Osteocyte (in vitro differentiated cells): ENCODE data around the gene ACLY. TPM values are rescaled to one million over a fixed set of nuclear protein-coding genes. Genes with fewer than 3 reads are reported as not detected.

Experiments
- DNase-seq: peaks from one replicate; pipeline ENCODE4 v3.0.0; 2021; ENCODE audit warnings: mixed read lengths; ENCODE audit not compliant: unreplicated experiment; ENCODE audit errors: extremely low spot score
- H3K27ac Mint-ChIP-seq: one replicate; pipeline ENCODE4 v1.8.0; 2021; ENCODE audit warnings: mild to moderate bottlenecking, mixed read lengths; ENCODE audit not compliant: unreplicated experiment
- H3K27me3 Mint-ChIP-seq: one replicate; pipeline ENCODE4 v1.8.0; 2021; ENCODE audit warnings: mixed read lengths; ENCODE audit not compliant: unreplicated experiment
- H3K36me3 Mint-ChIP-seq: one replicate; pipeline ENCODE4 v1.8.0; 2021; ENCODE audit warnings: mixed read lengths; ENCODE audit not compliant: unreplicated experiment
- H3K4me1 Mint-ChIP-seq: one replicate; pipeline ENCODE4 v1.8.0; 2021; ENCODE audit warnings: mixed read lengths; ENCODE audit not compliant: unreplicated experiment
- H3K4me3 Mint-ChIP-seq: one replicate; pipeline ENCODE4 v1.8.0; 2021; ENCODE audit warnings: mild to moderate bottlenecking, moderate library complexity, mixed read lengths; ENCODE audit not compliant: unreplicated experiment
- H3K9me3 Mint-ChIP-seq: one replicate; pipeline ENCODE4 v1.8.0; 2021; ENCODE audit warnings: mixed read lengths; ENCODE audit not compliant: unreplicated experiment
- CTCF ChIP-seq: fragments of 200-600 bp; sonication (generic); IDR thresholded peaks from 2 replicates; pipeline ENCODE4 v1.5.0; 2021; ENCODE audit warnings: antibody characterized with exemption, mild to moderate bottlenecking, moderate library complexity
- total RNA-seq: library from RNA; stranded (reverse); gene quantifications from 2 replicates; pipeline ENCODE4 v1.2.1, GENCODE V29; 2021

The ACLY gene
- total RNA-seq, 1 donor from 2014 or later: 141 TPM

GRCh38 chr17:41824086-41824485 is 94.7 kb downstream of the ACLY start:
- Mint-ChIP-seq H3K4me1 (no peaks in the 10 kb centered on the region), H3K27ac (no peak overlapping the region), H3K27me3 (no peaks in the 10 kb centered on the region), H3K4me3 (no peak overlapping the region), H3K9me3 (no peaks in the 10 kb centered on the region), H3K36me3 (peaks cover 6% of the 10 kb centered on the region)
- DNase-seq: no peak
- TF ChIP-seq CTCF: no peak

GRCh38 chr17:41823580-41823979 is 95.2 kb downstream of the ACLY start:
- Mint-ChIP-seq H3K4me3 (no peak overlapping the region), H3K27me3 (no peaks in the 10 kb centered on the region), H3K4me1 (no peaks in the 10 kb centered on the region), H3K36me3 (peaks cover 6% of the 10 kb centered on the region), H3K9me3 (no peaks in the 10 kb centered on the region), H3K27ac (no peak overlapping the region)
- no peak for DNase-seq
- no peak for TF ChIP-seq CTCF

GRCh38 chr17:41823141-41823524 is 95.6 kb downstream of the ACLY start:
- TF ChIP-seq CTCF: no peak
- Mint-ChIP-seq H3K36me3 (peaks cover 10% of the 10 kb centered on the region), H3K4me1 (no peaks in the 10 kb centered on the region), H3K9me3 (no peaks in the 10 kb centered on the region), H3K4me3 (no peak overlapping the region), H3K27ac (no peak overlapping the region), H3K27me3 (no peaks in the 10 kb centered on the region)
- no peak for DNase-seq

- H3K4me1 Mint-ChIP-seq: no peaks in the 10 kb centered on the region
- peak overlapping the region; percentile 28 for H3K27ac Mint-ChIP-seq
- H3K9me3 Mint-ChIP-seq: no peaks in the 10 kb centered on the region
- no peaks in the 10 kb centered on the region for H3K27me3 Mint-ChIP-seq
- H3K4me3 Mint-ChIP-seq: no peak overlapping the region
- no peak for DNase-seq
- TF ChIP-seq CTCF: no peak
- peaks cover 12% of the 10 kb centered on the region for H3K36me3 Mint-ChIP-seq
Measured at GRCh38 chr17:41822216-41823140, 96.3 kb downstream of the ACLY start.

GRCh38 chr17:41821776-41822175 is 97.0 kb downstream of the ACLY start:
- no peak for DNase-seq

More at GRCh38 chr17:41821776-41822175, 97.0 kb downstream of the ACLY start:
- Mint-ChIP-seq H3K36me3 (peaks cover 15% of the 10 kb centered on the region), H3K9me3 (no peaks in the 10 kb centered on the region), H3K4me3 (no peak overlapping the region), H3K27me3 (no peaks in the 10 kb centered on the region), H3K27ac (no peak overlapping the region), H3K4me1 (peaks cover 1% of the 10 kb centered on the region)
- no peak for TF ChIP-seq CTCF
